HPDE6-E6E7 (cell line): ENCODE results near the gene AREL1.

Experiments
- DNase-seq: peaks from one replicate; pipeline ENCODE4 v3.0.0; 2011; ENCODE audit warnings: missing footprints; ENCODE audit errors: extremely low spot score

Gene AREL1

DNA sequence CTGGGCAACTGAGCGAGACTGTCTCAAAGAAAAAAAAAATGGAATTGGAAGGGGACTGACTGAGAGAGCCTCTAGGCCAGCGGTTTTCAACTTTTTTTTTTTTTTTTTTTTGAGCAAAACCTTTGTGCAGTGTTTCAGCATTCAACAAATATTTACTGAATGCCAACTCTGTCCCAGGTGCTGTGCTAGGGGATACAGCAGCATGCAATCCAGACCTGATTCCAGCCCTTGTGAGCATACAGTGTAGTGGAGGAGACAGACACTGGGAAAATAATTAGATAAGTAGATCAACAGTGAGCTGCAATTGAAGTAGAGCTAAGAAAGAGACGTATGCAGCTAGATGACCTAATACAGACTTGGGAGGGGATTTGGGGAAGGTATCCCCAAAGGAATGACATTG lies 77.0 kb downstream of the AREL1 start:
- no peak for DNase-seq

- DNase-seq = no peak
Measured at GRCh38 chr14:74634964-74635363, 77.9 kb downstream of the AREL1 start.

DNA sequence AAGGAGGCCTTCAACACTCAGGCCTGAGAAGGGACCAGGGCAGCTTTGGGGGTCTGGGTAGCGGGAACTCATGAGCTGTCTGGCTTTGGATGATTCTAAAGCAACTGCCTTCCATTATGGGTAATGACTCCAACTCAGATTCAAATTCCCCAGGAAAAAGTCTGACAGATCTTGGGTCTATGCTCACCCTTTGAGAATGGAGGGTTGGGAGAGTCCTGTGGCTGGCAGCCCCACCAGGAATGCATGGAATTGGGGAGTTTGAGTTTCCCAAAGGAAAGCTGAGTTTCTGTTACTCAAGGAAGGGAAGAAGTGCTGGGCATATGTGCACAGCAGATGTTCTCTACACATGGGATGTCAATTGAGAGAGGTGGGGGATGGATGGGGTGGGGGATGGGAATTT lies 78.4 kb downstream of the AREL1 start:
- no peak for DNase-seq

- no peak for DNase-seq
Measured at GRCh38 chr14:74630881-74631690, 81.8 kb downstream of the AREL1 start.

- DNase-seq = no peak
Measured at GRCh38 chr14:74628418-74628817, 84.5 kb downstream of the AREL1 start.

GRCh38 chr14:74627076-74627475 lies 85.8 kb downstream of the AREL1 start:
- DNase-seq = no peak

GRCh38 chr14:74622257-74622656 lies 90.6 kb downstream of the AREL1 start:
- no peak for DNase-seq

DNA sequence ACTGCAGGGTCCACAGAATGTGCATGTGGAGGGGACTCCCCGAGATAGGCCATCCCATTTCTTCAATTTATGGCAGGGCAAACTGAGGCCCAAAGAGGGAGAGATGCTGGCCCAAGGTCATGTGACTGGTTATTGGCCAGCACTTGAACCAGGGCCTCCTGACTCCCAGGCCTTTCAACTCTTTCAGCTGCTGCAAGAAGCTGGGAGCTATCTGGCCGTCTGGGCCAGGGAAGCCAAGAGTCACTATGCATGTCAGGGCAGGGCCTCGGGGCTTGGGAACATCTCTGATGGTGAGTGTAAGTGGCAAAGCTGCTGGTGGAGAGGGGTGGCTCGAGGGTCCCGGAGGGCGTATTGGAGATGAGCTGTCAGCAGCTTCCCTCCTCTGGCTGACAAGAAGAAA lies 91.3 kb downstream of the AREL1 start:
- DNase-seq = no peak

GRCh38 chr14:74620923-74621322 lies 92.0 kb downstream of the AREL1 start:
- no peak for DNase-seq

DNA sequence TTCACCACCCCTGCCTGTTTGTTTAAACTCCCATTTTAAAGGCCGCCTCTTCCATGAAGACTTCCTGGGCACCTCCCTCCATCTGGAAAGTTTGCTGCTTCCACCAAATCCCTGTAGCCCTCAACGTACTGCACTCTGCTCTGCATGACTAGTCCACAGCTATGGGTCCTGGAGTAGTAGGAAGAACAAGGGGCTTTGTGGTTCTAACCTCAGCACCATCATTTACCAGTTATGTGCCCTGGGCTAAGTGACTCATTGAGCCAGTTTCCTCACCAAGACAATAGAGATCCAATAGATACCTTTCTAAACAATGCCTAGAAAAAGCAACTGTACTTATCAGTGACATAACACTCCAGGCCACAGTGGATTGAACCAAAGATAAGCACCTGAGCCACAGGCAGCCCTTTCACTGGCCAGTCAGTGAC lies 92.4 kb downstream of the AREL1 start:
- DNase-seq = peak; percentile 92

DNA sequence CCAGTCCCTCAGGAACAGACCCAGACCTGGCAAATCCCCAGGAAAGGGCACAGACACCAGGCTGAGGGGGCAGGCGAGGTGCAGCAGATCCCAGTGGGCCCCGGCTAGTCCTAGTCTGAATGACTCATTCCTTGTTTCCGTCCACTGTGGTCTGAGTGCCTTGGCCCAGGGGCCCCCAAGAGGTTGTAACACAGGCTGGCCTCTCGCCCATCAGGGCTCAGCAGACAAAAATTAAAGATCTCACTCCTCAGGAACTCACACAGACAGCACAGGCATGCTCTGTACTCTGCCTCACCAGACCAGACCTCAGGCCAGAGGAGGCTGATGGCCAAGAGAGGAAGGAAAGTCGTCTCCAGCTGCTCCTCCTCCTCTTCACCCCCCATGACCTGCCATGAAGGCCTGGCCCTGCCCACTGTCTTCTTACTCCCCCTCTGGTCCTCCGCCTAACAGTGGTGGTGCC lies 93.2 kb downstream of the AREL1 start:
- DNase-seq = no peak

DNA sequence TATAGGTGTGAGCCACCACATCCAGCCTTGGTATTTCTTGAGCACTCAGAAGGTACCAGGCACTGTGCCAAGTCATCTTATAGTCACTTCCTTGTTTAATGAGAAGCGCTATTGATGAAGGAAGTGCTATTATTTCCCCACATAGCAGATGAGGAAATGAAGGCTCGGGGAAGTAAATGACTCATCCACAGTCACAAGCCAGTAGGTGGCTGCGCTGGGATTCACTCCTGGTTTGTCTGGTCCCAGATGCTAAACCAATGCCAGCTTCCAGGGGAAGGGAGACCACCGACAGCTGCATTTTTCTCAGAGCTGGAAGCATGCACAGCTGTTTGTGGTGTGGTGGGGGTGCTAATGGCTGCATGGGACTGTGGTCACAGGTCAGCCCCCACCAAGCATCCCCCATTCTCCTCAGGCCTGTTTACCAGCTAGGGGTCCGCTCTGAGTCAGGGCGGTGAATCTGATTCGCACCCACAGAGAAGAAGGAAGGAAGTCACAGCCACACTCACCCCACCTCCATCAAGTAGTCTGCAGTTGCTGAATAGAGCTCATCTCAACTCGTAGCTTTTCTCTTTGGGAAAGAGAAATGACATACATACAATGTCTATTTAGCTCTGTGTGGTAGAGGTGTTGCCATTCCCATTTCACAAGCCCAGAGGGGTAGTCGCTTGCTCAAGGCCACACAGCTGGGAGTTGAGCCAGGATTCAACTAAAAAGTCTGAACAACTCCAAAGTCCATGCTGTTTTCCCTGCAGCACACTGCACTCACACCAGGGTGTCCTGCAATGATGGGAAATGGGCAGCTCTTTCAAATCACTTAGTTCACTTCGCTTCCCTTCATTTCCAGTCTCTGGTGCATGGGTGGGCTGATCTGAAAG lies 94.6 kb downstream of the AREL1 start:
- DNase-seq = no peak

DNA sequence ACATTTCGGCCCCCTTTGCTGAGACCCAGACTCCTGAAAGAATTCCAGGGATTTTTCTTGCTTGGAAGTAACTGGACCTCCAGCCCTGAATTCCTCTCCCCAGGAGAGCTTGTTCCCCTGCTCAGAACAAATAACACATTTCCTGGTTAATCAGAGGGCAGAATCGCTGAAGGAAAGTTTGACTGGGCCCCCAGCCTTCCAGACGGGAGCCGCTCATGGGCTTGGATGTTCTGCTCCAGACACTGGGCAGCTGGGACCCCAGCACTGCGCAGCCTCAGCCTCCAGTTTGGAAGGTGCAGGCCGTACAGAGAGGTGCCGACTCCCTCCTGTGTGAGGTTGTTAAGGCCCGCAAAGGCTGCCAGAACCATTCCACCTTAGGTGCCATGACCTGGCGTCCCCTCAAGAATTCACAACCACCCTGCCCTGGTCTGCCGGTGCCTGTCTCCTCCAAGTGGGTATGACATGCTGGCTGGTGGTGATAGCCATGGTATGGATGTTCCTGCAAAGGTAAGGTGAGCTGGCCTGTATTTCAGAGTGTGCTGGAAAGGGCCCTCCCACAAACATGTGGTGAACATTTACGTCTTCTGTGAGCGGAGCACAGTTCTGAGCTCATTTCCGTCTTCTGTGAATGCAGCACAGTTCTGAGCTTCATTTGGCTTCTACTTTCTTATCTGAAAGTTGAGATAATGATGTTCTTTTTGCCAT lies 95.7 kb downstream of the AREL1 start:
- no peak for DNase-seq

DNA sequence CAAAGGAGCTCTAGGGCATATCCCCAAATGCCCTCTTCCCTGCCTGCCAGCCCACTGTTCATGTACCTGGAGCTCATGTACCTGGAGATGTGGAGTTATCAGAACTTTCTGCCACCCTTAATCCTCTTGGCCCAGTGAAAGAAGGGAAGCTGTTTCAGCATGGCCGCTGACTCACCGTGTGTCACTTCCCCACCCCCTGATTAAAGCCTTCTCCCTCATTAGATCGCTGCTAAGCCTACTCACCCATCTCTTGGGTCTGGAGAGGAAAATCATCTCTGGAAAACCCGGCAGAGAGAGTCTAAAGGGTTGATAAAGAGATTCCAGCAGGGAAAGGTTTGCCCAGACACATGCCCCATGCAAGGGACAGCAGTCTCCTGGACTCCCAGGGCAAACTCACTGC lies 96.4 kb downstream of the AREL1 start:
- DNase-seq = peak; percentile 84

- no peak for DNase-seq
Measured at GRCh38 chr14:74615735-74616134, 97.1 kb downstream of the AREL1 start.

GRCh38 chr14:74614508-74615495 lies 98.1 kb downstream of the AREL1 start:
- DNase-seq = no peak

- DNase-seq = no peak
Measured at GRCh38 chr14:74613211-74613914, 99.5 kb downstream of the AREL1 start.

DNA sequence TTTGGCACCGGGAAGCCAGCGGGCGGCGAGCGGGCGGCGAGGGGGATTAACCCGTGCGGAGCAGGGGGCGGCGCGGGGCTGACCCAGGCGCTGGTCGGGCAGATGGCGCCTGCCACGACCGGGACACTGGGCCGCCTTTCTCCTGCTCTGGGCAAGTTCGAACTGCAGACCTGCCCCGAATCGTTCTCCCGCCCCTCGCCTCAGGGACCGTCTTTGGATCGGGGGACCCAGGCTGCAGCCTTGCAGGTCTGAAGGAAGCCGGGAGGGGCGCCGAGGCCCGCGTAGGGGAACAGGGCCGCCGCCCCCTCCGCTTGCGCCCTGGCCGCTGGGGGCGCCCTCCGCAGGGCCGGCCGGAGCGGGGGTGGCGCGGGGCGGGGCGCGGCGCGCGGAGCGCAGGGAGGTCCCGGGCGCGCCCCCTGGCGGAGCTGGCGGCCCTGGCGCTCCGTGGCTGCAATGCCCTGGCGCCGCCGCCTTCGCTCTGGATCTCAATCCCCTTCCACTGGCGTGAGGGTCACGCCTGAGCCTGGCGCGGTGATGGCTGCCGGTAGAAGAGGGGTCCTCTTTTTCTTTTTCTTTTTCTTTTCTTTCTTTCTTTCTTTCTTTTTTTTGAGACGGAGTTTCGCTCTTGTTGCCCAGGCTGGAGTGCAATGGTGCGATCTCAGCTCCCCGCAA lies 100.4 kb downstream of the AREL1 start:
- DNase-seq = no peak

GRCh38 chr14:74611650-74612349 lies 101.1 kb downstream of the AREL1 start, which contains the start of gene LTBP2:
LTBP2 (minus strand) TSS chr14:74612237; CDS start chr14:74611944, 293 bp downstream.
- no peak for DNase-seq
